ENCODE measurements around the gene CCDC85B.
"Not testable (repeated sequence)": the region's sequence is repeated elsewhere in the genome, so short reads cannot be mapped to it uniquely, and the experiment has no call there.

The CCDC85B gene

GRCh38 chr11:65890324-65891218 is at the start of gene CCDC85B:
Gene CCDC85B, plus strand, starts transcription at chr11:65890673. Its CDS starts 111 bp downstream, at chr11:65890784.
- DNase-seq: peak; percentile 82

GRCh38 chr11:65842144-65842543 is 48.3 kb upstream of the CCDC85B start:
- no peak for DNase-seq

- no peak for DNase-seq
Measured at GRCh38 chr11:65843811-65844210, 46.7 kb upstream of the CCDC85B start.

- DNase-seq: no peak
Measured at GRCh38 chr11:65844231-65844872, 46.1 kb upstream of the CCDC85B start.

DNA sequence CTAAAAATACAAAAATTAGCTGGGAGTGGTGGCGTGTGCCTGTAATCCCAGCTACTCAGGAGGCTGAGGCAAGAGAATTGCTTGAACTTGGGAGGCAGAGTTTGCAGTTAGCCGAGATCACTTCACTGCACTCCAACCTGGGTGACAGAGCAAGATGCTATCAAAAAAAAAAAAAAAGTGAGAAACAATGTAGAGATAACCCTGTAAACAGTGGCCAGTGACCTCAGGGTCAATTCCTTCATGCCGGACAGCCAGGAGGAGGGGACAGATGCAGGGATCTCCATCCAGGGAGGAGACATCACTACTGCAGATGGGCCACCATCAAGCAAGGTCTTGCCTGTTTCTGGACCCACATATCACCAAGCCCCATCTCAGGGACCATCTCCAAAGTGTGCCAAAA is 42.7 kb upstream of the CCDC85B start:
- no peak for DNase-seq

DNA sequence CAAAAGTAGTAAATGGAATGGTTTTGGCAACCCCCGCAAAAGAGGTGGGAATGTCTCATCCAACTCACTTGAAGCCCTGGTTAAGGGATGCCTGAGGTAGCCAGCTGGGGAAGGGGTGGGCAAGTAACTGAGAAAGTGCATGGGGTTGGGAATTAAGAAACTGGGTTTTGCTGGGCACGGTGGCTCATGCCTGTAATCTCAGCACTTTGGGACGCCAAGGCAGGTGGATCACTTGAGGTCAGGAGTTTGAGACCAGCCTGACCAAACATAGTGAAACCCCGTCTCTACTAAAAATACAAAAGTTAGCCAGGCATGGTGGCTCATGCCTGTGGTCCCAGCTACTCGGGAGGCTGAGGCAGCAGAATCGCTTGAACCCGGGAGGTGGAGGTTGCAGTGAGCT is 41.8 kb upstream of the CCDC85B start:
- DNase-seq: not testable (repeated sequence)

GRCh38 chr11:65849366-65849765 is 41.1 kb upstream of the CCDC85B start:
- DNase-seq: no peak

GRCh38 chr11:65849771-65850216 is 40.7 kb upstream of the CCDC85B start:
- DNase-seq: no peak

GRCh38 chr11:65850217-65851082 is 40.0 kb upstream of the CCDC85B start:
- DNase-seq: no peak

DNA sequence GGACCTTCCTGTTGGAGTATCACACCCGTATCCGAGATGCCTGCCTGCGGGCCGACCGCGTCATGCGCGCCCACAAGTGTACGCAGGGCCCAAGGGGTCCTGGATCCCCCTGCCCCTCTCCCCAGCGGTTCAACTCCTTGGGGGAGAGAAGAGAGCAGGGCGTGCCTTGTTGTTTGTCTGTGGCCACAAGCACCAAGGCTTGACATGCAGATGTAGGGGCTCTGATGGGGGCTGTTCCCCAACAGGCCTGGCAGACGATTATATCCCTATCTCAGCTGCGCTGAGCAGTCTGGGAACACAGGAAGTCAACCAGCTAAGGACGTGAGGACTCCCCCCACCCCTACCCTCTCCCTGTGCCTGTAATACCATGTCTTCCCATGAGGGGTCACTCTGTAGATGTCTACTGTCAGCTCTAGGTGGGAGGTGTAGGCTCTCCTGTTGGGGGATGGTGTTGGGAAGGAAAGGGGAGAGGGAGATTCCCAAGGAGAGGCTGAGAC is 39.3 kb upstream of the CCDC85B start:
- no peak for DNase-seq

- no peak for DNase-seq
Measured at GRCh38 chr11:65851811-65852507, 38.5 kb upstream of the CCDC85B start.

GRCh38 chr11:65852508-65853245 is 37.8 kb upstream of the CCDC85B start:
- no peak for DNase-seq

DNA sequence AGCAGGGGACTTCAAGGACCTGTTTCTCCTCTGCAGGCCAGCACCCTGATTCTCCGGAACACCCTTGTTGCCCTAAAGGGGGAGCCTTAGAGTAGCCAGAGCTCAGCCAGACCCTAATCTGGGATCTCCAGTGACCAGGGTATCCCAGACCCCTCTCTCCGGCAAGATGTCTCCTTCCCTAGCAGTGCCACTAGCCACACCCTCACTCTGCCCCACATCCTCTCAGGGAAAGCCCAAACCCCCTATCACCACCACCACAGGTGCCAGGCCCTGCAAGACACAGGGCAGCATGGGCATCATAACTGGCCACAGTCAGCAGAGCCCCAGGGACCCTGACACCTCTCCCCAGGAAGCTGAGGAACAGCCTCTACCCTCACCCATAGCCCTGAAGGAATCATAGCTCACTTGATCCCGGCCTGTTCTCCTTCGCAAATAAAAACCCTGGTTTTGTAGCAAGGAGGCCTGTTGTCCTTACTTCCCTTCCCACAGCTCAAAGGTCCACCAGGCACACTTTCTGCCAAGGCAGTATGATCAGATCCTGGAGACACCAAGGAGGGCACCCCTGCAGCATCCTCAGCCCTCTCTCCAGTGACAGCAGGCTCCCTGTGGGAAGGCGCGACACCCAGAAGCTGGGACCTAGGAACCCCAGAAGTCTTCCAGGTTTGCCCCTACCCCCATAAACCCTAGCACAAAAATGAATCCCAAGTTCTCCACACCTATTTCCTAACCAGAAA is 37.1 kb upstream of the CCDC85B start:
- no peak for DNase-seq

DNA sequence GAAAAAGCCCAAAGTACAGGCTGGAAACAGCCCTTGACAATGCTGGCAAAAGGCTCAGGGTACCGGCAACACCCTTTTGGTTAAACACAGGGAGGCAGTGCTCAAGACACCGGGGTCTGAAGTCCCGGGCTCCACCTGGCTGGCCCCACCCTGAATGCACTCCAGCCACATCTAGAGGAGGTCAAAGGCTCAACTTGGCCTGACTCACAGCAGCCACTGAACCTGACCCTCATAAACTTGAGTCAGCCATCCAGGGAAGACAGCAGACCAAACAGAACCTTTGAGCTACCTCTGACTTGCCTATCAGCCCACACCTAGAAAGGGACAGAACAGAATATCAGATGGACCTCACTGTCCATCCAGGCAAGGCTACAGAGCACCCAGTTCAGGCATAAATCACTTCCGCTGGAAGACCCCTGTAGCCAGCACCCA is 36.3 kb upstream of the CCDC85B start:
- no peak for DNase-seq

DNA sequence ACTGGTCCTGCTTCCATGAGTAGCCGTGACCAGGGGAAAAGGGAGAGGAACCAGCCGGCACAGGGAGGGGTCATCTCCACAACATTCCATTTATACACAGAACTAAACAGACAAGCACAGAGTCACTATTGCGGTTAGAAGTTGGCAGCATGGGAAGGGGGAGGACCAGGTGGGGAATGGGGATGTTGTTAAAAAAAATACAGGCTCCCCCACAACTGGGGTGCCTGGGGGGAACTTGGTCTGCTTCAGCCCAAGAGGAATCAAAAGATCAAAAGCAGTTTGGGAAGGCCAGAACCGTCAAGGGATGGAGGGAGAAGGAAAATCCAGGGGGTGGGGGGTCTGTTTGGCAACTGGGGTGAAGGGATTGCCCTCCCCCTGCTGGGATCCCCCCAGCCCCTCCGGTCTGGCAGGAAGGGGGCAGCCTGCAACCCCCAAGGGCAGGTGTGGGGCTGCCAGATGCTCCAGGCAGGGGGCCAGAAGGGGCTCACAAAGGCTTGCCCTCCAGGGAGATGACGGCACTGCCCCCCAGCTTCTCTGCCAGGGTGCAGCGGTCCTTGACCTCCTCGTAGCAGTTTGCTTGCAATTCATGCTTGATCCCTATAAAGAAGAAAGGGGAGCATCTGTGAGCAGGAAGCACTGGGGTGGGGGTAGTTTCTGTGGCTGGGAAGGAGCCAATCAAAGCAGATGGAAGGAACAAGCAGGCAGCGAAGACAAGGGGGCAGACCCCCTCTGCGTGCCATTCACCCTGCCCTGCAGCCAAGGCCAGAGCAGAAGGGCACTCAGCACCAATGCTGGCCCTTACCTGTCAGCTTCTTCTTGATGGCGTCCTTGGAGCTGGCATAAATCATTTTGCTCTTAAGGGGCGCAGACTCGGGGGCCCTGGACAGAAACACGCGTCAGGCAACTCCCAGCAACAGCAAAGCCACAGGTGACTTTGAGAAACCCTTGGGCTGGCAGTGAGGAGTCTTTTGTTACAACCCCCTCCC is 35.3 kb upstream of the CCDC85B start:
- DNase-seq: no peak

- no peak for DNase-seq
Measured at GRCh38 chr11:65855927-65856363, 34.5 kb upstream of the CCDC85B start.

DNA sequence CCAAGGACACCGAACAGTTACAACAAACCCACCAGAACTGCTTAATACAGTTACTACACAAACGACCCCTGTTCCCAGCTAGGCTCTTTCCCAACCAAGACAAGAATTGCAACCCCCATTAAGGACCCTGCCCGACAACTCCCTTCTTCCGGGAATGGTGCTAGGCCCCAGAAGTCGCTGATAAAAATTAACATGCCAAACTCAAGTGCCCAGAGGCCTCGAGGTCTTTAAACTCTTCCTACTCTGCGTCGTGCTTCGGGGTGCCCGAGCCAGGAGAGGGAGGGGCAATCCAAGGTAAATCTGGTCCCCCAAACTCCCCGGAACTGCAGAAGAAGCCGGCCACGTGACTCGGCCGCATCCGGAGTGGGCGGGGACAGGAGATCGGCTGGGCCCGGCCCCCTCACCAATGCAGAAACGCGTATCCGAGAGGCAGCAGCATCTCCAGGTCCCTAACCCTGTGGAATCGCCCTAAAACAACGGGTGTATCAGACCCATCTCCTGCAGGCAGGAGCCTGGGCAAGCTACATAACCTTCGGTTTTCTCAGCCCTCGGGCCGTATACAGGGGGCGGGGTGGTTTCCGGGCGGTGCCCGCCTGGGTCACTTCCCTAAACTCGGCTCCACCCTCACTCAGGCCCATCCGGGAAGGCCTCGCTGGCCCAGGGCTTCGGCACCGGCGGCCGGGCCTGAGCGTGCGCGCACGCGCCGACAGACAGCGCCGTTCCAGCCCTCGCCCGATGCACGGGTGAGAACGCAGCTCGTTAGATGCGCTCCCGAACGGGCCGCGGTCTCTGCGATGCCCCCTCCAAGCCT is 33.6 kb upstream of the CCDC85B start:
- DNase-seq: peak; percentile 28

DNA sequence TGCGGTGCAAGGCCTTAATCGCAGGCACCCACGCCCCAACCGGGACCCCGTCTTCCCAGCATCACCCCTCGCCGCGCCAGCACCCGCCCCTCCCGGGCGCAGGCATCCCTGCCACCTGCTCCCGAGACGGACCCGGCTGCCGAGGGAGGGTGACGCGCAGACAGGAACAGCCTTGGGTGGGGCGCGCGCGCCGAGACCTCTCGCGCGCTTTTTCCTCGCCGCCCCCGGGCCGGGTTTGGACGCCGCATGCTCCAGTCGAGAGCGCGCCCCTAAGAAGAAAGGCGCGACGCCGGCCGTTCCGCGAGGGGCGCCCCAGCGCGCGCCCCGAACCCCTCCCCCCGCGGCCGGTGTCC is 33.0 kb upstream of the CCDC85B start:
- no peak for DNase-seq

All from NCI-H748 treated with DMSO at 0.1 percent for 48 hours (cell line).